ENCODE data around the gene MRNIP.
"Not testable (repeated sequence)": the region's sequence is repeated elsewhere in the genome, so short reads cannot be mapped to it uniquely, and the experiment has no call there.

Gene MRNIP

GRCh38 chr5:179839328-179840256 is 19.0 kb downstream of the MRNIP start:
- no peak for DNase-seq (ENCODE audit: low read depth)

DNA sequence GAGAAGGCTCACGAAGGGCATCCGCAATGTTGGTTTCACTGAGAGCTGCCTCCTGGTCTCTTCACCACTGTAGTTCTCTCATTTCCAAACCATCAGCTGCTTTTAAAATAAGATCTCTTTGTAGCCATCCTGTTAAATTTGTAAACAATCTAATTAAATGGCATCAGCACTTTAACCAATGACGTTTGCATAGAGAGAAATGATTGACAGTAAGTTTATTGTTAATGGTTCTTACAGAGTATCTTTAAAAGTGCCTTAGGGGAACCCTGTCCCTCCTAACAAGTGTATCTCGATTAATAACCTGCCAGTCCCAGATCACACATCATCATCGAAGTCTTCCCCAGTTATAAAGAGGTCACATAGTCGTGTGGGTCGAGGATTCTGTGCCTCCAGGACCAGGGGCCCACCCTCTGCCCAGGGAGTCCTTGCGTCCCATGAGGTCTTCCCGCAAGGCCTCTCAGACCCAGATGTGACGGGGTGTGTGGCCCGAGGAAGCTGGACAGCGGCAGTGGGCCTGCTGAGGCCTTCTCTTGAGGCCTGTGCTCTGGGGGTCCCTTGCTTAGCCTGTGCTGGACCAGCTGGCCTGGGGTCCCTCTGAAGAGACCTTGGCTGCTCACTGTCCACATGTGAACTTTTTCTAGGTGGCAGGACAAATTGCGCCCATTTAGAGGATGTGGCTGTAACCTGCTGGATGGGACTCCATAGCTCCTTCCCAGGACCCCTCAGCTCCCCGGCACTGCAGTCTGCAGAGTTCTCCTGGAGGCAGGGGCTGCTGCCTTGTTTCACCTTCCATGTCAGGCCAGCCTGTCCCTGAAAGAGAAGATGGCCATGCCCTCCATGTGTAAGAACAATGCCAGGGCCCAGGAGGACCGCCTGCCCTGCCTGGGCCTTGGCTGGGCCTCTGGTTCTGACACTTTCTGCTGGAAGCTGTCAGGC is 21.3 kb downstream of the MRNIP start:
- no peak for DNase-seq (ENCODE audit: low read depth)

DNA sequence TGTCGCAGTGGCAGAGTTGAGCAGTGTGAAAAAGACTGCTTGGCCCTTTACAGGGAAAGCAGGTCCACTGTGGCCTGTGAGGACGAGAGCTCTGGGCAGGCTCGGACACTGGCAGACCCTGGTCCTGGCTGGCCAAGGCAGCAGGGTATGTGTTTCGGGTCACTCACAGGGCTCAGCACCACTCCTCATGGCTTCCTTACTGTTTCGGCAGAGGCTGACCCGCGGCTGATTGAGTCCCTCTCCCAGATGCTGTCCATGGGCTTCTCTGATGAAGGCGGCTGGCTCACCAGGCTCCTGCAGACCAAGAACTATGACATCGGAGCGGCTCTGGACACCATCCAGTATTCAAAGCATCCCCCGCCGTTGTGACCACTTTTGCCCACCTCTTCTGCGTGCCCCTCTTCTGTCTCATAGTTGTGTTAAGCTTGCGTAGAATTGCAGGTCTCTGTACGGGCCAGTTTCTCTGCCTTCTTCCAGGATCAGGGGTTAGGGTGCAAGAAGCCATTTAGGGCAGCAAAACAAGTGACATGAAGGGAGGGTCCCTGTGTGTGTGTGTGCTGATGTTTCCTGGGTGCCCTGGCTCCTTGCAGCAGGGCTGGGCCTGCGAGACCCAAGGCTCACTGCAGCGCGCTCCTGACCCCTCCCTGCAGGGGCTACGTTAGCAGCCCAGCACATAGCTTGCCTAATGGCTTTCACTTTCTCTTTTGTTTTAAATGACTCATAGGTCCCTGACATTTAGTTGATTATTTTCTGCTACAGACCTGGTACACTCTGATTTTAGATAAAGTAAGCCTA is 22.2 kb downstream of the MRNIP start:
- DNase-seq (ENCODE audit: low read depth), result no peak

DNA sequence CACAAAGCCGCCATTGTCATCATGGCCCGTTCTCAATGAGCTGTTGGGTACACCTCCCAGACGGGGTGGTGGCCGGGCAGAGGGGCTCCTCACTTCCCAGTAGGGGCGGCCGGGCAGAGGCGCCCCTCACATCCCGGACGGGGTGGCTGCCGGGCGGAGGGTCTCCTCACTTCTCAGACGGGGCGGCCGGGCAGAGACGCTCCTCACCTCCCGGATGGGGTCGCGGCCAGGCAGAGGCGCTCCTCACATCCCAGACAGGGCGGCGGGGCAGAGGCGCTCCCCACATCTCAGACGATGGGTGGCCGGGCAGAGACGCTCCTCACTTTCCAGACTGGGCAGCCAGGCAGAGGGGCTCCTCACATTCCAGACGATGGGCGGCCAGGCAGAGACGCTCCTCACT is 23.7 kb downstream of the MRNIP start:
- DNase-seq (ENCODE audit: low read depth), result not testable (repeated sequence)

DNA sequence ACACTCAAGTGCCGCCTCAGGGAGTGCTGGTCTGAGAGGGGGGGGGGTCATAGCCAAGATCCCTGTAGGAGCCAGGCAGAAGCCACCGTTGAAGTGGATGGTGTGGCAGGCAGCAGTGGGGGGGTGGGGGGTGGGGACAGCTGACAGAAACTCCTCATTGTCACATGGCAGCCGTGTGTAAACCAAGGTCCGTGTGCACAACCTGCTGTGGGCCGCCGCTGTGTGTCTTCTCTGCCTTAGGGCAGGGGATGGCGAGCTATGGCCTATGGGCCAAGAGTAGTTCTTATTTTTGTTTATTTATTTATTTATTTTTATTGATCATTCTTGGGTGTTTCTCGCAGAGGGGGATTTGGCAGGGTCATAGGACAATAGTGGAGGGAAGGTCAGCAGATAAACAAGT is 24.5 kb downstream of the MRNIP start:
- DNase-seq (ENCODE audit: low read depth), result no peak

GRCh38 chr5:179833709-179834070 is 24.9 kb downstream of the MRNIP start:
- DNase-seq (ENCODE audit: low read depth), result no peak

DNA sequence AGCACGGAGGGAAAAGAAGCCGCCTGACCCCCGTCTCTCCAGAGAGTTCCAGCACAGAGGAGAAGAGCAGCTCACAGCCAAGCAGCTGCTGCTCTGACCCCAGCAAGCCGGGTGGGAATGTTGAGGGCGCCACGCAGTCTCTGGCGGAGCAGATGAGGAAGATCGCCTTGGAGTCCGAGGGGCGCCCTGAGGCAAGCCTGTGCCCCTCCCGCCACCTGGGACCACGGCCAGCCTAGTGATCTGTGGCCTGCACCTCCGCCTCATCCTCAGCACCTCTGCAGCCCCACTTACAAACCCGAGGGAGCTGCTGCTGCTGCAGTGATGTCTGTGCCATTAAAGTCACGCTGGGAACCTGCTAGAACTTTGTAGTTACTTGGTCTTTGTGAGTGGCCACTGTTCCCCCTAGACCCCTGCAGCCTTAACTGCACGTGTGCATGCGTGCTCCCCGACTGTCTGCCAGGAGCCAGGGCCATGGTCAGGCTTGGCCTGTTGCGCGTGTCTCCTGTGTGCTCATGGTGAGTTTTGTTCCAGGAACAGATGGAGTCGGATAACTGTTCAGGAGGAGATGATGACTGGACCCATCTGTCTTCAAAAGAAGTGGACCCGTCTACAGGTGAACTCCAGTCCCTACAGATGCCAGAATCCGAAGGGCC is 25.4 kb downstream of the MRNIP start:
- no peak for DNase-seq (ENCODE audit: low read depth)

GRCh38 chr5:179832039-179832745 is 26.4 kb downstream of the MRNIP start:
- no peak for DNase-seq (ENCODE audit: low read depth)

- DNase-seq (ENCODE audit: low read depth), result no peak
Measured at GRCh38 chr5:179830818-179831468, 27.7 kb downstream of the MRNIP start.

GRCh38 chr5:179829732-179830435 is 28.7 kb downstream of the MRNIP start:
- no peak for DNase-seq (ENCODE audit: low read depth)

GRCh38 chr5:179828756-179829421 is 29.7 kb downstream of the MRNIP start:
- no peak for DNase-seq (ENCODE audit: low read depth)

GRCh38 chr5:179827680-179828079 is 30.9 kb downstream of the MRNIP start:
- no peak for DNase-seq (ENCODE audit: low read depth)

DNA sequence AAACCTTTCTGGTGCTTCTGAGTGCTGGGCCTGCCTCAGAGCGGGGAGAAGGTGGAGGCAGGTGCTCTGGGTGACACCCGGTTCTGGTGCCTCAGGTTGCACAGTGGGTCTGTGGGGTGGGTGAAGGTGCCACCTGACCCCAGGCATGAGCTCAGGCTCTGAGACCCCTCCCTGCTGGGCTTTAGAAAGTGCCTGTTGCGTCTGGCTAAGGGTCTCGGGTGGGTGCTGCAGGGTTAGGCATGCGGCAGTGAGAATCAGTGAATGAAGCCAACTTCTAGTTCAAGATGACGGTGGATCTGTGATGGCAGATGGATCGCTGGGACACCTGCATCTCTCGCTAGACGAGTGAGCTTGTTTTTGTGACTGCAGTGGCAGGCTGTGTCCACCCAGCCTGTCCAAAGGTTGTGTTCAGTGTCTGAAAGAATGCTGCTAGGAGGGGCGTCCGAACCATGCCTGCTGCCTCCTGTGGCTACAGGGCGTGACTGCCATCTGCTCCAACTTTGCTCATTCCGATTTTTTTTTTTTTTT is 32.9 kb downstream of the MRNIP start:
- DNase-seq (ENCODE audit: low read depth), result no peak

GRCh38 chr5:179824745-179825112 is 33.9 kb downstream of the MRNIP start:
- DNase-seq (ENCODE audit: low read depth), result no peak

- DNase-seq (ENCODE audit: low read depth), result no peak
Measured at GRCh38 chr5:179823937-179824744, 34.5 kb downstream of the MRNIP start.

GRCh38 chr5:179822444-179822990 is 36.1 kb downstream of the MRNIP start:
- no peak for DNase-seq (ENCODE audit: low read depth)

- DNase-seq (ENCODE audit: low read depth), result no peak
Measured at GRCh38 chr5:179822059-179822432, 36.6 kb downstream of the MRNIP start.

Measured in T follicular helper cell (primary cell).